ENCODE measurements around the gene PTPN9. TPM values are rescaled to one million over a fixed set of nuclear protein-coding genes. Genes with fewer than 3 reads are reported as not detected.
"Not testable (repeated sequence)": the region's sequence is repeated elsewhere in the genome, so short reads cannot be mapped to it uniquely, and the experiment has no call there.

PTPN9 gene
- total RNA-seq, 1 donor from 2014 or later, result 138 TPM

- Mint-ChIP-seq H3K4me3 (ENCODE audit: unreplicated experiment) (no peak overlapping the region), H3K36me3 (ENCODE audit: unreplicated experiment) (no peaks in the 10 kb centered on the region), H3K27ac (ENCODE audit: unreplicated experiment) (no peak overlapping the region), H3K27me3 (ENCODE audit: unreplicated experiment) (no peaks in the 10 kb centered on the region), H3K9me3 (ENCODE audit: unreplicated experiment) (no peaks in the 10 kb centered on the region), H3K4me1 (ENCODE audit: low read depth, unreplicated experiment) (peaks cover 5% of the 10 kb centered on the region)
- no peak for DNase-seq
- no peak for TF ChIP-seq CTCF (IDR thresholded peaks at IDR 0.05; ENCODE audit: partially characterized antibody, unreplicated experiment)
Measured at GRCh38 chr15:75594276-75594675, 15.2 kb upstream of the PTPN9 start.

DNA sequence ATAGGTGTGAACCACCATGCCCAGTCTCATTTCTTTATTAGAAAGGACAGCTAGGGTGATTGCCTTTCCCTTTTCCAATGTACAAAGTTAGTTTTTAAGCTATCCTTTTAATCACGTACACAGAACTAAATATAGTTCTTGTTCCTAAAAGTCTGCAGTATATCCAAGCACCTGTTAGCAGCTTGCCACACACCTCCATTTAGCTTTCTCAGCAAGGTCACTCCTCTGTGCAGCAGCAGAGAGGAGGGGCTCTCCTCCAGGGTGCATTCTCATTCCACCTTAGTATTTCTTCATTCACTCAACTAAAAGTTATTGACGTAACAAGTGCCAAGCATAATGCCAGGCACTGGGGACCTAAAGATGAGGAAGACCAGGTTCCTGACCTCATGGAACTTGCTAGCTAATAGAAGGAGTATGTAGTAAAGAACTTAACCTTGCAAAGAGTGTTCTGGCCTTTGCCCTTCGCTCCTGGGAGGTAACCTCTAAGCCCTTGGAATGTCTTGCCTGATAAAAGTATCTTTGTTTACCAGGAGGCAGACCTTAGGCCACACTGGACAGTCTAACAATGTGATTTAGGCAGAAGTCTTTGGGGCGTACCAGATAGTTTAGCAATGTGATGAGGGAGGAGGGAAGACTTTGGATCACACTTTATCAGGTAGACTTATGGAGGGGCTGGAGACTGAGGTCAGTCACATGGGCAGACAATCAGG, 12.7 kb upstream of the PTPN9 start:
- H3K4me3 Mint-ChIP-seq (ENCODE audit: unreplicated experiment), result no peak overlapping the region
- H3K27me3 Mint-ChIP-seq (ENCODE audit: unreplicated experiment), result no peaks in the 10 kb centered on the region
- TF ChIP-seq CTCF (IDR thresholded peaks at IDR 0.05; ENCODE audit: partially characterized antibody, unreplicated experiment), result no peak
- H3K27ac Mint-ChIP-seq (ENCODE audit: unreplicated experiment), result no peak overlapping the region
- H3K4me1 Mint-ChIP-seq (ENCODE audit: low read depth, unreplicated experiment), result no peaks in the 10 kb centered on the region
- no peak for DNase-seq
- H3K36me3 Mint-ChIP-seq (ENCODE audit: unreplicated experiment), result no peaks in the 10 kb centered on the region
- H3K9me3 Mint-ChIP-seq (ENCODE audit: unreplicated experiment), result no peaks in the 10 kb centered on the region

GRCh38 chr15:75590239-75590638, 11.1 kb upstream of the PTPN9 start:
- H3K9me3 Mint-ChIP-seq (ENCODE audit: unreplicated experiment), result peaks cover 1% of the 10 kb centered on the region
- H3K4me3 Mint-ChIP-seq (ENCODE audit: unreplicated experiment), result no peak overlapping the region
- no peaks in the 10 kb centered on the region for H3K4me1 Mint-ChIP-seq (ENCODE audit: low read depth, unreplicated experiment)
- no peaks in the 10 kb centered on the region for H3K27me3 Mint-ChIP-seq (ENCODE audit: unreplicated experiment)
- no peak for TF ChIP-seq CTCF (IDR thresholded peaks at IDR 0.05; ENCODE audit: partially characterized antibody, unreplicated experiment)
- no peak overlapping the region for H3K27ac Mint-ChIP-seq (ENCODE audit: unreplicated experiment)
- DNase-seq, result no peak
- H3K36me3 Mint-ChIP-seq (ENCODE audit: unreplicated experiment), result no peaks in the 10 kb centered on the region

GRCh38 chr15:75589071-75589470, 10.0 kb upstream of the PTPN9 start:
- Mint-ChIP-seq H3K36me3 (ENCODE audit: unreplicated experiment) (no peaks in the 10 kb centered on the region), H3K4me1 (ENCODE audit: low read depth, unreplicated experiment) (no peaks in the 10 kb centered on the region), H3K9me3 (ENCODE audit: unreplicated experiment) (peaks cover 1% of the 10 kb centered on the region), H3K27me3 (ENCODE audit: unreplicated experiment) (no peaks in the 10 kb centered on the region), H3K27ac (ENCODE audit: unreplicated experiment) (no peak overlapping the region), H3K4me3 (ENCODE audit: unreplicated experiment) (no peak overlapping the region)
- no peak for TF ChIP-seq CTCF (IDR thresholded peaks at IDR 0.05; ENCODE audit: partially characterized antibody, unreplicated experiment)
- no peak for DNase-seq

DNA sequence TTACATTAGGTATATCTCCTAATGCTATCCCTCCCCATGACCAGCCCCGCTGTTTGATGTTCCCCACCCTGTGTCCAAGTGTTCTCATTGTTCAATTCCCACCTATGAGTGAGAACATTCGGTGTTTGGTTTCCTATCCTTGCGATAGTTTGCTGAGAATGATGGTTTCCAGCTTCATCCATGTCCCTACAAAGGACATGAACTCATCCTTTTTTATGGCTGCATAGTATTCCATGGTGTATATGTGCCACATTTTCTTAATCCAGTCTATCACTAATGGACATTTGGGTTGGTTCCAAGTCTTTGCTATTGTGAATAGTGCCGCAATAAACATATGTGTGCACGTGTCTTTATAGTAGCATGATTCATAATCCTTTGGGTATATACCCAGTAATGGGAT, 7.3 kb upstream of the PTPN9 start:
- H3K4me3 Mint-ChIP-seq (ENCODE audit: unreplicated experiment); H3K27ac Mint-ChIP-seq (ENCODE audit: unreplicated experiment); H3K36me3 Mint-ChIP-seq (ENCODE audit: unreplicated experiment); H3K9me3 Mint-ChIP-seq (ENCODE audit: unreplicated experiment); DNase-seq; H3K4me1 Mint-ChIP-seq (ENCODE audit: low read depth, unreplicated experiment); H3K27me3 Mint-ChIP-seq (ENCODE audit: unreplicated experiment): not testable (repeated sequence)
